Chondrocyte (in vitro differentiated cells): Measurements from ENCODE around the gene ACAD10. TPM values are rescaled to one million over a fixed set of nuclear protein-coding genes. Genes with fewer than 3 reads are reported as not detected.

ENCODE experiments used
- DNase-seq: peaks from one replicate; pipeline ENCODE4 v3.0.0; 2021; ENCODE audit warnings: mixed read lengths, low spot score
- H3K27ac Mint-ChIP-seq: one replicate; pipeline ENCODE4 v1.8.0; 2021; ENCODE audit warnings: mild to moderate bottlenecking, moderate library complexity, mixed read lengths; ENCODE audit not compliant: unreplicated experiment
- H3K27me3 Mint-ChIP-seq: 2 replicates; pipeline ENCODE4 v1.8.0; 2021; ENCODE audit warnings: low read depth, mixed read lengths
- H3K36me3 Mint-ChIP-seq: 2 replicates; pipeline ENCODE4 v1.8.0; 2021; ENCODE audit warnings: low read depth, mixed read lengths
- H3K4me1 Mint-ChIP-seq: 2 replicates; pipeline ENCODE4 v1.8.0; 2021; ENCODE audit warnings: low read depth, mild to moderate bottlenecking, mixed read lengths
- H3K4me3 Mint-ChIP-seq: one replicate; pipeline ENCODE4 v1.8.0; 2021; ENCODE audit warnings: mild to moderate bottlenecking, moderate library complexity, mixed read lengths; ENCODE audit not compliant: unreplicated experiment
- H3K9me3 Mint-ChIP-seq: 2 replicates; pipeline ENCODE4 v1.8.0; 2021; ENCODE audit warnings: low read depth, mixed read lengths
- total RNA-seq: library from RNA; stranded (reverse); gene quantifications from 3 replicates; pipeline ENCODE4 v1.2.1, GENCODE V29; 2021
- TF ChIP-seq, protein P1 (sequence below): fragments of 200-600 bp; sonication (generic); IDR thresholded peaks from 2 replicates; pipeline ENCODE4 v1.5.0; 2021; ENCODE audit warnings: antibody characterized with exemption, mild to moderate bottlenecking, moderate library complexity

The ACAD10 gene
- total RNA-seq, 1 donor from 2014 or later = 13.0 TPM

DNA sequence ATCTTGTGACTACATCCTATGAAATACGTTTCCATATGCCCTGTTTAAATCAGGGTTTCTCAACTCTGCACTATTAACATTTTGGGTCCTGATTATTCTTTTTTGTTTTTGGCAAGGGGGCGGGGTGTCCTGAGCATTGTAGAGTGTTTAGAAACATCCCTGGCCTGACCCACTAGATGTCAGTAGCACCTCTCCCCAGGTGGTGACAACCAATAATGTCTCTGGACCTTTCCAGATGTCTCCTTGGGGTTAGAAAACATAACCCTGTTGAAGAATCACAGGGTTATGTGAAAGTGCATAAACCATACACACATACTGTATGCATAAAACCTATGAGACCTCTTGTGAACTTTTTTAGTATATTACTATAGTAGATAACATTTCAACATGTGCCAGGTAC, 1.4 kb downstream of the ACAD10 start:
- Mint-ChIP-seq H3K27me3 (no peaks in the 10 kb centered on the region), H3K4me1 (peaks cover 31% of the 10 kb centered on the region), H3K9me3 (no peaks in the 10 kb centered on the region), H3K27ac (peak overlapping the region; percentile 2), H3K36me3 (peaks cover 4% of the 10 kb centered on the region), H3K4me3 (no peak overlapping the region)
- no peak for DNase-seq
- TF ChIP-seq, protein P1, sequence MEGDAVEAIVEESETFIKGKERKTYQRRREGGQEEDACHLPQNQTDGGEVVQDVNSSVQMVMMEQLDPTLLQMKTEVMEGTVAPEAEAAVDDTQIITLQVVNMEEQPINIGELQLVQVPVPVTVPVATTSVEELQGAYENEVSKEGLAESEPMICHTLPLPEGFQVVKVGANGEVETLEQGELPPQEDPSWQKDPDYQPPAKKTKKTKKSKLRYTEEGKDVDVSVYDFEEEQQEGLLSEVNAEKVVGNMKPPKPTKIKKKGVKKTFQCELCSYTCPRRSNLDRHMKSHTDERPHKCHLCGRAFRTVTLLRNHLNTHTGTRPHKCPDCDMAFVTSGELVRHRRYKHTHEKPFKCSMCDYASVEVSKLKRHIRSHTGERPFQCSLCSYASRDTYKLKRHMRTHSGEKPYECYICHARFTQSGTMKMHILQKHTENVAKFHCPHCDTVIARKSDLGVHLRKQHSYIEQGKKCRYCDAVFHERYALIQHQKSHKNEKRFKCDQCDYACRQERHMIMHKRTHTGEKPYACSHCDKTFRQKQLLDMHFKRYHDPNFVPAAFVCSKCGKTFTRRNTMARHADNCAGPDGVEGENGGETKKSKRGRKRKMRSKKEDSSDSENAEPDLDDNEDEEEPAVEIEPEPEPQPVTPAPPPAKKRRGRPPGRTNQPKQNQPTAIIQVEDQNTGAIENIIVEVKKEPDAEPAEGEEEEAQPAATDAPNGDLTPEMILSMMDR = peak; percentile 36

DNA sequence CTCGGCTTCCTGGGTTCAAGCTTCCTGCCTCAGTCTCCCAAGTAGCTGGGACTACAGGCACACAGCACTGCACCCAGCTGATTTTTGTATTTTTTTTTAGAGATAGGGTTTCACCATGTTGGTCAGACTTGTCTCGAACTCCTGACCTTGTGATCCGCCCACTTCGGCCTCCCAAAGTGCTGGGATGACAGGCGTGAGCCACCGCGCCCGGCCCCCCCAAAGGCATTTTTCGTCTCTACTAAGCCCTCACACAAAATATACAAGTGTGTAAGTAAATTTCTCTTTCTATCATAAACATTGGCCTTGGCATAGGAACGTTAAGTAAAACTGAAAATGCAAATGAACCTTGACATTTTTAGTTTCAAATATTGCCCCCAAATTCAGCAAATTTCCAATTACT, 2.1 kb downstream of the ACAD10 start:
- no peak for DNase-seq
- Mint-ChIP-seq H3K27ac (no peak overlapping the region), H3K27me3 (no peaks in the 10 kb centered on the region), H3K36me3 (peaks cover 1% of the 10 kb centered on the region), H3K4me3 (no peak overlapping the region), H3K9me3 (no peaks in the 10 kb centered on the region), H3K4me1 (peaks cover 31% of the 10 kb centered on the region)
- TF ChIP-seq, protein P1 = no peak

DNA sequence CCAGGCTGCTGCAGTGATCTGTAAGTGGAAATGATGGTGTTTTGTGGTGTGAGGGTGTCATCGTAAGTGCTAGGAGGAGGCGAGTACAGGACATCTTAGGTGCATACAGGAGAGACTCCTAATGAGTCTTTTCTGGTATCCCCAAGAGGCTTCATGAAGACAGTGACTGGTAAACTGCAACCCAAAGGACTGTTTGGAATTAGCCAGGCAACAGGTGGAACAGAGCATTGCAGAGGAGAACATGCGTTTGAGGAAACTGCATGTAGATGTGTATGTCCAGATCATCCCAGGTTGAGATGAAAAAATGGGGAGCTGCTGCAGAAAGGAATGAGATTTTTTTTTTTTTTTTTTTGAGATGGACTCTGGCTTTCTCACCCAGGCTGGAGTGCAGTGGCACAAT, 5.4 kb downstream of the ACAD10 start:
- H3K4me3 Mint-ChIP-seq = no peak overlapping the region
- TF ChIP-seq, protein P1 = no peak
- no peaks in the 10 kb centered on the region for H3K9me3 Mint-ChIP-seq
- no peaks in the 10 kb centered on the region for H3K27me3 Mint-ChIP-seq
- H3K27ac Mint-ChIP-seq = no peak overlapping the region
- H3K36me3 Mint-ChIP-seq = peaks cover 5% of the 10 kb centered on the region
- DNase-seq = no peak
- H3K4me1 Mint-ChIP-seq = peaks cover 14% of the 10 kb centered on the region

DNA sequence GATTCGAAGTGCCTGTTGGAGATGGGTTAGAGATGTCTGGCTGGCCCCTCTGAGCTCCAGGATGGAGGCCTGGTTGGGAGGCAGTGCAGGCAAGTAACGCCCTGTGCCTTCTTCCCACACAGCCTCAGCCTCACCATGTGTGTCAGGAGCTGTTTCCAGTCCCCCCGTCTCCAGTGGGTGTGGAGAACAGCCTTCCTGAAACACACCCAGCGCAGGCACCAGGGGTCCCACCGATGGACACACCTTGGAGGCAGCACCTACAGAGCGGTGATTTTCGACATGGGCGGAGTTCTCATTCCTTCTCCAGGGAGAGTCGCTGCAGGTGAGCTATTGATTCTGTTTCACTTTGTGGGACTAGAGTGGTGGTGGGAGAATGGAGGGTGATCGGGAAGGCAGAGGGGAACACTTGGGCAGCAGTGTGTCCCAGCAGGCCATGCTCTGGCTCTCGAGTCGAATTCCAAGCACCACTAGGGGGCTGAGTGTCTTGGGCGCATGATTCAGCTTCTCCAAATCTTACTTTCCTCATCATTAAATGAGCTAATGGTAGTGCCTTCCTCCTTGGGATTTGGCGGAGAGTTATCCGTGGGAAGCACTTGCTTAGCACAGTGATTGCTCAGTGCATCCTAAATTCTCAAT, 6.8 kb downstream of the ACAD10 start:
- peaks cover 5% of the 10 kb centered on the region for H3K36me3 Mint-ChIP-seq
- no peak overlapping the region for H3K4me3 Mint-ChIP-seq
- TF ChIP-seq, protein P1 = peak; percentile 61
- H3K4me1 Mint-ChIP-seq = no peaks in the 10 kb centered on the region
- DNase-seq = no peak
- H3K9me3 Mint-ChIP-seq = no peaks in the 10 kb centered on the region
- H3K27me3 Mint-ChIP-seq = no peaks in the 10 kb centered on the region
- peak overlapping the region; percentile 22 for H3K27ac Mint-ChIP-seq

DNA sequence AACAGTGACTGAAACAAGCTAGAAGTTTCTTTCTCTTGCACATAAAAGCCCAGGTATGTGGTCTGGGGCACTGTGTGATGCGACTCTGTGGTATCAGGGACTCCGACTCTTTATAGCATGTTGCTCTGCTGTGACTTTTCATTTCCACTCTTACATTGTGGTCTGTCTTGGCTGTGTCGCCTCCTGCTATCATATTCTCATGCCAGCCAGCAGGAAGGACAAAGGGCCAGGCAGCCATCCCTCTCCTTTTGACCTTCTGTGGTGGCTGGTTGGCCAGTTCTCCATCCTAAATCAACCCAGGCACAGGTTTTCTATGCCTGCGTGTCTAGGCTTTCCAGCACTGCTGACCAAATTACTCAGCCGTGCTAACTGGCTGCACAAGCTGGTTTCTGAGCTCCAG, 8.0 kb downstream of the ACAD10 start:
- Mint-ChIP-seq H3K4me1 (no peaks in the 10 kb centered on the region), H3K9me3 (no peaks in the 10 kb centered on the region), H3K27ac (no peak overlapping the region), H3K4me3 (no peak overlapping the region), H3K27me3 (no peaks in the 10 kb centered on the region), H3K36me3 (peaks cover 5% of the 10 kb centered on the region)
- TF ChIP-seq, protein P1 = no peak
- no peak for DNase-seq
